Muscle of leg (tissue), 11 donors: ENCODE results near the gene BID. TPM values are rescaled to one million over a fixed set of nuclear protein-coding genes. Genes with fewer than 3 reads are reported as not detected.

Experiments
- DNase-seq: peaks from one replicate; pipeline ENCODE4 v3.0.0; 2013
- H3K27ac ChIP-seq: one replicate; pipeline ENCODE4 v1.5.1; 2013; ENCODE audit warnings: mild to moderate bottlenecking, low read length, control low read depth
- H3K27me3 ChIP-seq: one replicate; pipeline ENCODE4 v1.6.1; 2013; ENCODE audit warnings: low read length; ENCODE audit not compliant: control insufficient read depth, insufficient read depth
- H3K36me3 ChIP-seq: one replicate; pipeline ENCODE4 v1.6.1; 2013; ENCODE audit warnings: low read length; ENCODE audit not compliant: control insufficient read depth, insufficient read depth
- H3K4me1 ChIP-seq: one replicate; pipeline ENCODE4 v1.6.1; 2013; ENCODE audit warnings: low read length; ENCODE audit not compliant: control insufficient read depth, insufficient read depth
- H3K4me3 ChIP-seq: one replicate; pipeline ENCODE4 v1.5.1; 2013; ENCODE audit warnings: low read length, control low read depth
- H3K9me3 ChIP-seq: replicated peaks from 2 replicates; pipeline ENCODE4 v1.6.1; 2013; ENCODE audit warnings: low read depth, low read length; ENCODE audit not compliant: control insufficient read depth
- WGBS: methylation state at CpG from one replicate; pipeline ENCODE4 v1.1.5; 2013; ENCODE audit warnings: missing lambda C conversion rate; ENCODE audit not compliant: insufficient coverage; 5-methylcytosine and 5-hydroxymethylcytosine counted together
- polyA plus RNA-seq, 8 donors: library from polyadenylated mRNA; unstranded; fragments of 120-200 nt; gene quantifications; one replicate each; pipeline versions ENCODE4 v1.2.1 to v1.2.3, GENCODE V29; 2013; ENCODE audit warnings: inconsistent platforms in 1 of 8, low replicate concordance in 1 of 8; ENCODE audit not compliant: insufficient read length in 8 of 8, insufficient read depth in 1 of 8
- total RNA-seq: library from RNA; stranded (reverse); fragments of 120-200 nt; gene quantifications from one replicate; pipeline ENCODE4 v1.2.4, GENCODE V29; 2013

Gene BID
- total and polyA plus RNA-seq, 9 donors, result 16.0 to 20.5 (median 18.0) TPM

DNA sequence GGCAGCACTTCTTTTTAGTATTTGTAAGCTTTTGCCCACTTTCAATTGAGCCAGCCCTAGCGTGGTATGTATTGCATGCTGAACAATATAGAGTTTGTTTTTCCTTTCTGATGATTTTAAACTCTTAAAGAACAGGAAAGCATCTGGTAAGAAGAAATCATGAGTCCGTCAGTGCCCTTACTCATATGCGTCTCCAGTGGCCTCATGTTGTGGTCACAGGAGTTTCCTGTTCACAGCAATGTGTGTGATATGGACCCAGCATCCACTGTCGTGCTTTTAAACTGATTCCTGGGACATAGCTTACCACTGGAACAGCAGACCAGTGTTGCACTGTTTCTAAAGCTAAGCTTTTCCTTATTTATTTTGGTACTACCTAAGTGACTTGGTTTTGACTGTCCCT lies 40.1 kb downstream of the BID start:
- no peak for DNase-seq
- H3K4me1 ChIP-seq, result no peaks in the 10 kb centered on the region
- no peak overlapping the region for H3K4me3 ChIP-seq
- peaks cover 68% of the 10 kb centered on the region for H3K36me3 ChIP-seq
- no peak overlapping the region for H3K27ac ChIP-seq
- no peaks in the 10 kb centered on the region for H3K9me3 ChIP-seq
- WGBS, result 81% methylated on average over 3 of the region's 4 CpGs
- H3K27me3 ChIP-seq, result no peaks in the 10 kb centered on the region

DNA sequence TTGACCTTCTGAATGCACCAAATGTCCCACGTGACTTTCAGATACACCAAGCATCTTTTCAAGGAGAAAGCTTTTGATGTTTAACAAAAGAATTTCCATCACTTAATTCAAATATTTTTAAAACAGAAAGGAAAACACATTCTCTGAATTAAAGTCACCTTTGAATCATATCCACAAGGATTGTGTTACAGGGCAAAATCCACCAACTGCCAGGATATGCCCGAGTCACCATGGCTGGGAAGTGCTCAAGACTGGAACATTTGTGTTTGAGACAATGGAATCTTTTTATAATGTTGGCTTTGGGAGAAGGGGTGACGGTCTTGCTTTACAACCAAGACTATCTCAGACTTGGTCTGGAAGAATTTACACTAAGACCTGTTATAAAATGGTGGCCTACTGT lies 40.8 kb downstream of the BID start:
- Histone ChIP-seq H3K4me3 (no peak overlapping the region), H3K27ac (no peak overlapping the region)
- no CpG with 5 or more reads among the region's 3 CpGs for WGBS

DNA sequence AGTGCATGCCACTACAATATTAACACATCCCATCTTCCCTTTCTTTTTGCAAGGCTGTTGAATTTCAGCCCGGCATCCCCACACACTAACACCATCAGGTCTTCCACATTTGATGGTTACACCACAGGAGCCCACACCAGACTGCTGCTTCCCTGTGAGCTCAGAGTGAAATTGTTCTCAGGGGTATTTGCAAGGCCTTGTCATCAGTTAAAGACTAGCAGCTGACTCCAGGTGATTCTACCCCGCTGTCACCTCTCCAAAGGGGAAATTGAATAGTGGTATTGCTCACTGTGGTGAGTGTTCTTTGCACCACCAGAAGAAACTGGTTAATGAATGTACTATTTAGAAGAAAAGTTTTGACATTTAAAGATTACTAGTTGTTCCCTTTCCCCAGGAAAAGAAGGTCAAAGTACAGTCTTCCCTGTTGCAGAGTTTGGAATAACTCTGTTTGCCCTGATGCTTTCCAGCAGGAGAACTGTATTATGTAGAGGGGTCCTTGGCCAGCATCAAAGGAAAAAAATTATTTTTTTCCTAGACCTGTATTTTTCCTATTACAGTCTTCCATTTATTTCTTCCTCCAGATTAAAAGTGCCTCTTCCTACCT lies 41.9 kb downstream of the BID start:
- H3K36me3 ChIP-seq, result peaks cover 67% of the 10 kb centered on the region
- no peaks in the 10 kb centered on the region for H3K9me3 ChIP-seq
- DNase-seq, result no peak
- H3K4me1 ChIP-seq, result peaks cover 9% of the 10 kb centered on the region
- 100% methylated on average over 1 of the region's 2 CpGs for WGBS
- no peak overlapping the region for H3K4me3 ChIP-seq
- no peaks in the 10 kb centered on the region for H3K27me3 ChIP-seq
- H3K27ac ChIP-seq, result no peak overlapping the region

More for the DNA sequence above, 40.8 kb downstream of the BID start:
- Histone ChIP-seq H3K27me3 (no peaks in the 10 kb centered on the region), H3K4me1 (no peaks in the 10 kb centered on the region), H3K9me3 (no peaks in the 10 kb centered on the region), H3K36me3 (peaks cover 67% of the 10 kb centered on the region)
- no peak for DNase-seq

DNA sequence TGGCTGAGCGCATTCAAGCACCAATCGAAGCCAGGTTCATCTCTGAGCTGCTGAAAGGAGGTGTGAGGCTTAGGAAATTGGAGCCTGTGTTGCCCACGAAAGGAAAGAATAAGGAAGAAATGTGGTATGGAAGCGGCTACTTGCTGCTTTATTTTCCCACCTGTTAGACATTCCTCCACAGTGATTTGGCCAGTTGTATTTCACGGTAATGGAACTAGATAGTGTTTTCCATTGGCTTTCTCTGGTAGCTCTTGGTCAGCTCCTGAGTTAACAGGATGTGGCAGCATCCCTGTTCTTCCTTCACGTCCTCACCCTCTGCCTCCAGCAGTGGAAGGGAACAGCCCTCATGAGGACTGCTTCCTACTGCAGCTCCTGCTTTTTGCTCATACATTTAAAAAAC lies 44.7 kb downstream of the BID start:
- H3K4me1 ChIP-seq, result peaks cover 26% of the 10 kb centered on the region
- no peaks in the 10 kb centered on the region for H3K27me3 ChIP-seq
- WGBS, result 86% methylated on average over 1 of the region's 6 CpGs
- no peak overlapping the region for H3K4me3 ChIP-seq
- H3K36me3 ChIP-seq, result peaks cover 72% of the 10 kb centered on the region
- DNase-seq, result no peak
- H3K9me3 ChIP-seq, result no peaks in the 10 kb centered on the region
- no peak overlapping the region for H3K27ac ChIP-seq

DNA sequence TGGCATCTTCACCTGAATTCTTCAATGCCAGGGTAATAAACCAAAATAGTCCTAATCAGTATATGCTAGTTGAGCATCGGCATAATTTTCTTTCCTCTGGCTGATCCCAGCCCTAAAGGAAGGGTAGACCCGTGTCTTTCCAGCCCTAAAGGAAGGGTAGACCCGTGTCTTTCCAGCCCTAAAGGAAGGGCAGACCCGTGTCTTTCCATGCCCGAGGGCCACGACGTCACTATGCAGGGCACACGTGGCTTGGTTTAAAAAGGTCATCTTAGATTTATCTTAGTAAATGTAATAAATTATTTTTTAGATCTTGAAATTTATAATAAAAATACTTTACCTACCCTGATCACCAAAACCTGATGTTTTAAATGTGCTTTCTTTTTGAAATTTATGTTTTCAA lies 45.5 kb downstream of the BID start:
- H3K4me1 ChIP-seq, result peaks cover 26% of the 10 kb centered on the region
- no peaks in the 10 kb centered on the region for H3K27me3 ChIP-seq
- H3K4me3 ChIP-seq, result no peak overlapping the region
- WGBS, result 91% methylated on average over 3 of the region's 8 CpGs
- H3K27ac ChIP-seq, result no peak overlapping the region
- no peak for DNase-seq
- H3K9me3 ChIP-seq, result no peaks in the 10 kb centered on the region
- peaks cover 64% of the 10 kb centered on the region for H3K36me3 ChIP-seq

DNA sequence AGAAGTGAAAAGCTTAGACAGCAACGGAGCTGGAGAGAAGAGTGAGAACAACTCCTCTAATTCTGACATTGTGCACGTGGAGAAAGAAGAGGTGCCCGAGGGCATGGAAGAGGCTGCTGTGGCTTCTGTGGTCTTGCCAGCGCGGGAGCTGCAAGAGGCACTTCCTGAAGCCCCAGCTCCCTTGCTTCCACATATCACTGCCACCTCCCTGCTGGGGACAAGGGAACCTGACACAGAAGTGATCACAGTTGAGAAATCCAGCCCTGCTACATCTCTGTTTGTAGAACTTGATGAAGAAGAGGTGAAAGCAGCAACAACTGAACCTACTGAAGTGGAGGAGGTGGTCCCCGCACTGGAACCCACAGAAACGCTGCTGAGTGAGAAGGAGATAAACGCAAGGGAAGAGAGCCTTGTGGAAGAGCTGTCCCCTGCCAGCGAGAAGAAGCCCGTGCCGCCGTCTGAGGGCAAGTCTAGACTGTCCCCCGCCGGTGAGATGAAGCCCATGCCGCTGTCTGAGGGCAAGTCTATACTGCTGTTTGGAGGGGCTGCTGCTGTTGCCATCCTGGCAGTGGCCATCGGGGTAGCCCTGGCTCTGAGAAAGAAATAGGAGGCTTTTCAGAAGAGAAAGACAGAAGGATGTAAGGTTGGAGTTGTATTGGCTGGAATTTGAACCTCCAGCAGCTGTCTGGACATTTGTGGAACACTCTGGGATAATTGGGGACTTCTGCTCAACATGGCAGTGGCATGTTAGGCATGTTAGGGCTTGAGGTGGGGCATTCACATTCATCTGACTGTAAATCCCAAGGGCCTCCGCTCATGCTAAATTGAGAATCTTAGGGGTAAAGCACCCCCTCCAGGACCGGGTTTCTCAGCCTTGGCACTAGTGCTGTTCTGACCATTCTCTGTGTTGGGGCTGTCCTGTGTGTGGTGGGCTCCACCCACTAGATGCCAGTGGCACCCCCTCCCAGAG lies 47.1 kb downstream of the BID start:
- Histone ChIP-seq H3K27me3 (no peaks in the 10 kb centered on the region), H3K27ac (peak overlapping the region; percentile 31), H3K4me1 (peaks cover 26% of the 10 kb centered on the region), H3K4me3 (no peak overlapping the region), H3K9me3 (no peaks in the 10 kb centered on the region), H3K36me3 (peaks cover 53% of the 10 kb centered on the region)
- 90% methylated on average over 13 of the region's 18 CpGs for WGBS
- no peak for DNase-seq

DNA sequence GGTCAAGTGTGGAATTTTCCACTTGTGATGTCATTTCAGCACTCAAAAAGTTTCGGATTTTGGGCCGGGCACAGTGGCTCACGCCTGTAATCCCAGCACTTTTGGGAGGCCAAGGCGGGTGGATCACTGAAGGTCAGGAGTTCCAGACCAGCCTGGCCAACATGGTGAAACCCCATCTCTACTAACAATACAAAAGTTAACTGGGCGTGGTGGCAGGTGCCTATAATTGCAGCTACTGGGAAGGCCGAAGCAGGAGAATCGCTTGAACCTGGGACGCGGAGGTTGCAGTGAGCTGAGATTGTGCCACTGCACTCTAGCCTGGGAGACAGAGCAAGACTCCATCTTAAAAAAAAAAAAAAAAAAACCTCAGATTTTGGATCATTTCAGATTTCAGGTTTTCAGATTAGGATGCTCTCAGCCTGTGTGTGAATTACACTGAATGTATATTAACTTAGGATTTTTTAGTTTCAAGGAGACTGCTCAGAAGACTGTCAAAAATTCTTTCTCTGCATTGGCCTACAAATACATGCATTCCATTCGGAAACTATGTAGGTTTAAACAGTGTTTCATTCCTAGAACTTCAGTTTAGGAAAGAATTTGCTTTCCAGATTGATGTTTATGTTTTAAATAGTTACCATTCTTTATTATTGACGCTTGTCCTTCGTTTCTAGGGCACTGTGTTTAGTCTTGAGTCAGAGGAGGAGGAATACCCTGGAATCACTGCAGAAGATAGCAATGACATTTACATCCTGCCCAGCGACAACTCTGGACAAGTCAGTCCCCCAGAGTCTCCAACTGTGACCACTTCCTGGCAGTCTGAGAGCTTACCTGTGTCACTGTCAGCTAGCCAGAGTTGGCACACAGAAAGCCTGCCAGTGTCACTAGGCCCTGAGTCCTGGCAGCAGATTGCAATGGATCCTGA lies 48.0 kb downstream of the BID start:
- Histone ChIP-seq H3K27ac (peak overlapping the region; percentile 31), H3K36me3 (peaks cover 43% of the 10 kb centered on the region)

DNA sequence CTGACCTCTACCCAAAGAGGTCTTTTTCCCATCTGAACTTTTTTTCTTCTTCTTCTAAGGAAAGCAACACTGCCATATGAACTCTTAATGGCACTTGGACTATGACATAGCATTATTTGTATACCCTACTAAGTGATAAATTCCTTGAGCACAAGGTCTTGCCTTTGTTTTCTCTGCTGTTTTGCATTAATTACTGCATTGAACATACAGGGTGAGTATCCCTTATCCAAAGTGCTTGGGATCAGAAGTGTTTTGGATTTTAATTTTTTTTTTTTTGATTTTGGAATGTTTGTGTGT lies 48.8 kb downstream of the BID start:
- Histone ChIP-seq H3K4me3 (no peak overlapping the region), H3K36me3 (peaks cover 39% of the 10 kb centered on the region), H3K4me1 (peaks cover 26% of the 10 kb centered on the region), H3K27ac (peak overlapping the region; percentile 82), H3K9me3 (no peaks in the 10 kb centered on the region), H3K27me3 (no peaks in the 10 kb centered on the region)
- DNase-seq, result no peak

More for the DNA sequence above, 48.0 kb downstream of the BID start:
- peaks cover 26% of the 10 kb centered on the region for H3K4me1 ChIP-seq
- H3K27me3 ChIP-seq, result no peaks in the 10 kb centered on the region
- H3K4me3 ChIP-seq, result no peak overlapping the region
- H3K9me3 ChIP-seq, result no peaks in the 10 kb centered on the region
- no peak for DNase-seq
- WGBS, result 84% methylated on average over 2 of the region's 13 CpGs

DNA sequence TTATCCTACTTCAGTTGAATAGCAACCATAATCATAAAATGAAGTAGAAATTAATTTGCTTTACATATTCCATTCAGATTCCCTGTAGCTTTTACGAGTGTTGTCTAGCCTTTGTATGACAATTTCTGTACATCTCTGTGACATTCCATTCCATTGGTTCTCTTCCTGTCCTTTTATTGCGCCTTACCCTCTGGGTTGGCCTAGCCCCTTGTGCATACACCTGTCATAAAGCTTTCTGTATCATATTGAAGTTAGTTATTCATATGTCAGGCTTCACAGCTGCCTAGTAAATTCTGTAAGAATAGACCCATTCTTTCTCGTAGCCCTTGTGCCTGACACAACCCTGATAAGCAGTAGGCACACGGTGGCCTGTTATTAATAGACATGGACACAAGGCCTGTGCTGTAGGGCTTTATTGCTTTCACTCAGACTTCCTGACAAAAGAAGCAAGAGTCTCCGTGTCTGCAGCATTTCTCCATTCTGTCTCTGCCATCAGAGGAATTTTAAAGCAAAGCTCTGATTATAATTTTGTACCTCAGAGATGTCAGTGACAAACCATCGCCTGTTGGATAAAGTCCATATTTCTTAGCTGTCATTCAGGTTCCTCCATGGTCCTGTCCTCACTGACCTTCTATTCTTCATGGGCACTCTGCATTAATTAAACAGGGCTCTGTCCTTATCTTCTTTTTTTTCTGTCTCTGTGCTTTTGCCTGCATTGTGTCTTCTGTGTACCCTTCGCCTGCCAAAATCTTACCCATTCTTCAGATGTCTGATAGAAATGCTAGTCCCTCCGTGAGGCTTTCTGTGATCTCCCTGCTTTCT lies 49.4 kb downstream of the BID start:
- Histone ChIP-seq H3K27me3 (no peaks in the 10 kb centered on the region), H3K4me1 (peaks cover 26% of the 10 kb centered on the region), H3K9me3 (no peaks in the 10 kb centered on the region), H3K36me3 (peaks cover 34% of the 10 kb centered on the region), H3K27ac (peak overlapping the region; percentile 82), H3K4me3 (no peak overlapping the region)
- 58% methylated on average over 6 of the region's 8 CpGs for WGBS
- peak; percentile 54 for DNase-seq
